HepG2 (cell line): ENCODE measurements around the gene BAZ1A. TPM values are rescaled to one million over a fixed set of nuclear protein-coding genes. Genes with fewer than 3 reads are reported as not detected.

Experiments
- ATAC-seq: fragments of 200-7000 bp; cut with Tn5 transposase; 3 replicates; pipeline ENCODE4 v1.9.1; 2020; ENCODE audit warnings: mild to moderate bottlenecking, moderate library complexity
- BruUV-seq: library from RNA; stranded (reverse); fragments of 400-500 nt; replicated peaks from 2 replicates; lab custom pipeline; 2021; lab: Mats Ljungman, UMichigan
- CTCF ChIA-PET: fragments of 300-600 bp; formaldehyde crosslinking; extraction: SDS; loops from one replicate; lab custom pipeline; 2021; ENCODE audit warnings: low total read pairs, inconsistent platforms, low intra/inter-chr PET ratio; lab: Yijun Ruan, JAX
- POLR2A ChIA-PET: fragments of 350-600 bp; sonication (Branson Sonifier 250); formaldehyde crosslinking; loops from one replicate; lab custom pipeline; 2020; ENCODE audit warnings: antibody characterized with exemption, inconsistent platforms; lab: Yijun Ruan, JAX
- DNase-seq: peaks from one replicate; pipeline ENCODE4 v3.0.0-alpha.2; 2015; ENCODE audit warnings: low spot score
- FAIRE-seq: peaks from 3 replicates; lab custom pipeline; 2011; peaks lifted over from hg19 to GRCh38; lab: Jason Lieb, UNC
- H2AFZ ChIP-seq: one replicate; pipeline ENCODE4 v1.6.1; 2011; ENCODE audit warnings: low read length, inconsistent platforms
- H3K27ac ChIP-seq: fragments of 300-600 bp; 3 replicates; pipeline ENCODE4 v1.8.0; 2011; ENCODE audit warnings: mixed run types, mild to moderate bottlenecking, mixed read lengths, low read length, inconsistent platforms; ENCODE audit not compliant: insufficient read depth; ENCODE audit errors: extremely low read length
- H3K27me3 ChIP-seq, 2 experiments: fragments of 200-600 bp in 1 of 2; 2 replicates in 1 of 2; 3 replicates in 1 of 2; pipeline versions ENCODE4 v1.6.0 to v1.8.0; 2011; ENCODE audit warnings: low read length in 2 of 2, mild to moderate bottlenecking in 2 of 2, moderate library complexity in 2 of 2, inconsistent platforms in 1 of 2; ENCODE audit not compliant: insufficient read depth in 2 of 2, control insufficient read depth in 1 of 2
- H3K36me3 ChIP-seq, 2 experiments: fragments of 200-600 bp in 1 of 2; replicated peaks in 1 of 2; 2 replicates in 1 of 2; 3 replicates in 1 of 2; pipeline versions ENCODE4 v1.5.1 to v1.8.0; 2011; ENCODE audit warnings: low read length in 2 of 2, inconsistent platforms in 1 of 2; ENCODE audit not compliant: insufficient read depth in 2 of 2, control insufficient read depth in 1 of 2
- H3K4me1 ChIP-seq: 2 replicates; pipeline ENCODE4 v1.5.1; 2012; ENCODE audit warnings: low read length, inconsistent platforms; ENCODE audit not compliant: insufficient read depth
- H3K4me2 ChIP-seq: 2 replicates; pipeline ENCODE4 v1.6.0; 2011; ENCODE audit warnings: low read depth, low read length, inconsistent platforms
- H3K4me3 ChIP-seq, 3 experiments: fragments of 200-600 bp in 1 of 3; sonication (generic), shearing (Covaris generic) in 1 of 3; replicated peaks in 1 of 3; 2 replicates each; pipeline ENCODE4 v1.5.1; 2011 to 2016; ENCODE audit warnings: low read length in 3 of 3, inconsistent platforms in 2 of 3, low read depth in 2 of 3, mild to moderate bottlenecking in 2 of 3, control low read depth in 1 of 3, mixed read lengths in 1 of 3; ENCODE audit not compliant: insufficient read depth in 1 of 3
- H3K79me2 ChIP-seq: one replicate; pipeline ENCODE4 v1.6.1; 2011; ENCODE audit warnings: low read length, inconsistent platforms; ENCODE audit not compliant: insufficient read depth
- H3K9ac ChIP-seq: 2 replicates; pipeline ENCODE4 v1.6.0; 2011; ENCODE audit warnings: mild to moderate bottlenecking, low read depth, low read length, inconsistent platforms; ENCODE audit not compliant: insufficient read depth
- H3K9me3 ChIP-seq: 2 replicates; pipeline ENCODE4 v1.5.1; 2012; ENCODE audit warnings: mild to moderate bottlenecking, low read length
- H4K20me1 ChIP-seq: 2 replicates; pipeline ENCODE4 v1.6.0; 2011; ENCODE audit warnings: inconsistent platforms, mild to moderate bottlenecking, low read length, moderate library complexity; ENCODE audit not compliant: insufficient read depth
- HDAC2 ChIP-seq: sonication (generic); formaldehyde crosslinking; IDR thresholded peaks from 2 replicates; pipeline ENCODE4 v1.4.0; 2020; ENCODE audit warnings: missing genetic modification reagents
- ISL2 ChIP-seq: sonication (generic); formaldehyde crosslinking; IDR thresholded peaks from 2 replicates; pipeline ENCODE4 v1.5.0; 2020; ENCODE audit warnings: missing genetic modification reagents
- TEAD3 ChIP-seq: optimal IDR thresholded peaks from 2 replicates; pipeline ENCODE3; 2016; ENCODE audit warnings: borderline replicate concordance
- ZNF44 ChIP-seq: sonication (generic); formaldehyde crosslinking; IDR thresholded peaks from 2 replicates; pipeline ENCODE4 v1.5.1; 2020; ENCODE audit warnings: mild to moderate bottlenecking, missing genetic modification reagents
- ZNF550 ChIP-seq: sonication (generic); formaldehyde crosslinking; IDR thresholded peaks from 2 replicates; pipeline ENCODE4 v1.4.0; 2020; ENCODE audit warnings: mild to moderate bottlenecking, missing genetic modification reagents, borderline replicate concordance
- ZNF614 ChIP-seq: IDR thresholded peaks from 2 replicates; pipeline ENCODE4 v1.6.1; 2018; ENCODE audit warnings: missing biosample characterization, missing genetic modification reagents, inconsistent platforms, borderline replicate concordance
- ZNF644 ChIP-seq: IDR thresholded peaks from 2 replicates; pipeline ENCODE4 v1.6.1; 2016; ENCODE audit warnings: low read depth
- WGBS: methylation state at CpG from one replicate; pipeline ENCODE4 v1.1.6; 2017; ENCODE audit warnings: low lambda C conversion rate; 5-methylcytosine and 5-hydroxymethylcytosine counted together
- in situ Hi-C: cut with HindIII; loops from 2 replicates; pipeline ENCODE4 v1.10.0; 2017; ENCODE audit warnings: low pct_unique_long_range_greater_than_20kb; ENCODE audit not compliant: extremely low pct_ligation_motif_present
- intact Hi-C: fragments of 100-400 bp; cut with micrococcal nuclease; formaldehyde crosslinking; loops from one replicate; pipeline ENCODE4 v1.10.0; 2022; ENCODE audit not compliant: unreplicated experiment
- polyA plus RNA-seq, 8 experiments: library from polyadenylated mRNA; depleted of rRNA in 3 of 8; stranded (reverse) in 7 of 8; unstranded in 1 of 8; fragments of >200 nt; fragmentation: Illumina TruSeq in 4 of 8; extraction: Trizol in 4 of 8; gene quantifications; 2 replicates each; pipeline versions ENCODE4 v1.2.1 to v1.2.3, GENCODE V29; 2011 to 2016; ENCODE audit warnings: low read depth in 4 of 8, missing spikeins in 1 of 8, mixed read lengths in 1 of 8; ENCODE audit not compliant: insufficient read depth in 1 of 8
- total RNA-seq, 5 experiments: library from RNA; depleted of rRNA; stranded (reverse); fragments of >200 nt; fragmentation: Illumina TruSeq; extraction: Trizol; gene quantifications; 2 replicates each; pipeline ENCODE4 v1.2.3, GENCODE V29; 2016; ENCODE audit warnings: low read depth in 1 of 5
- TF ChIP-seq, protein P1 (sequence below): sonication (generic); formaldehyde crosslinking; IDR thresholded peaks from 2 replicates; pipeline ENCODE4 v1.5.0; 2020; ENCODE audit warnings: mild to moderate bottlenecking, missing genetic modification reagents, borderline replicate concordance

Gene BAZ1A
- total and polyA plus RNA-seq, 2 of the 13 experiments (the other 11 are each of a cell fraction or from before 2014, with no cell fraction given): 20.9 to 56.8 TPM

- TF ChIP-seq ZNF644 (CRISPR knock-in tag): peak; percentile 30; the same call in 1 of the 2 replicates
- TF ChIP-seq, protein P1, sequence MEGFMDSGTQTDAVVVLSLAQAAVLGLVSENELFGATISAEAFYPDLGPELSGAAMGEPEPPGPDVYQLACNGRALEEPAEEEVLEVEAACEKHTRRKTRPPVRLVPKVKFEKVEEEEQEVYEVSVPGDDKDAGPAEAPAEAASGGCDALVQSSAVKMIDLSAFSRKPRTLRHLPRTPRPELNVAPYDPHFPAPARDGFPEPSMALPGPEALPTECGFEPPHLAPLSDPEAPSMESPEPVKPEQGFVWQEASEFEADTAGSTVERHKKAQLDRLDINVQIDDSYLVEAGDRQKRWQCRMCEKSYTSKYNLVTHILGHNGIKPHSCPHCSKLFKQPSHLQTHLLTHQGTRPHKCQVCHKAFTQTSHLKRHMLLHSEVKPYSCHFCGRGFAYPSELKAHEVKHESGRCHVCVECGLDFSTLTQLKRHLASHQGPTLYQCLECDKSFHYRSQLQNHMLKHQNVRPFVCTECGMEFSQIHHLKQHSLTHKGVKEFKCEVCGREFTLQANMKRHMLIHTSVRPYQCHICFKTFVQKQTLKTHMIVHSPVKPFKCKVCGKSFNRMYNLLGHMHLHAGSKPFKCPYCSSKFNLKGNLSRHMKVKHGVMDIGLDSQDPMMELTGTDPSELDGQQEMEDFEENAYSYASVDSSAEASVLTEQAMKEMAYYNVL (CRISPR knock-in tag): no peak
- peak; percentile 15 for TF ChIP-seq TEAD3 (CRISPR knock-in tag)
These were observed 99.2 kb downstream of the BAZ1A start (continued) for GRCh38 chr14:34775922-34776321.

GRCh38 chr14:34775342-34775741, 99.8 kb downstream of the BAZ1A start:
- intact Hi-C loops (no loop called here), in situ Hi-C loops (no loop called here)
- no peak overlapping the region for H3K4me3 ChIP-seq
- H4K20me1 ChIP-seq: no peaks in the 10 kb centered on the region
- no peak overlapping the region for H3K9ac ChIP-seq
- no peak overlapping the region for H2AFZ ChIP-seq
- no peak for ATAC-seq
- no peak overlapping the region for H3K27ac ChIP-seq
- peaks cover 2 to 3% of the 10 kb centered on the region in 2 experiments; a peak in 2 of 5 replicates for H3K36me3 ChIP-seq
- no peak for DNase-seq
- no peak overlapping the region for H3K4me2 ChIP-seq
- ChIA-PET POLR2A (no interaction called here), CTCF (no interaction called here)
- 94% methylated on average over 2 of the region's 2 CpGs for WGBS
- peaks cover 7% of the 10 kb centered on the region; the same call in 1 of the 2 replicates for H3K4me1 ChIP-seq
- BruUV-seq: no TSS peak
- FAIRE-seq: no peak
- no peaks in the 10 kb centered on the region for H3K79me2 ChIP-seq
- no peaks in the 10 kb centered on the region for H3K9me3 ChIP-seq
- H3K27me3 ChIP-seq: no peaks in the 10 kb centered on the region
- TF ChIP-seq ZNF44 (CRISPR knock-in tag) (no peak), ZNF614 (no peak), HDAC2 (CRISPR knock-in tag) (no peak), ISL2 (CRISPR knock-in tag) (no peak), ZNF550 (no peak)
- TF ChIP-seq, protein P1 (CRISPR knock-in tag): no peak
